HCT116 (cell line): ENCODE data around the gene SLC4A11. TPM values are rescaled to one million over a fixed set of nuclear protein-coding genes. Genes with fewer than 3 reads are reported as not detected.

Experiments used
- ATAC-seq: fragments of 200-7000 bp; cut with Tn5 transposase; 2 replicates; pipeline ENCODE4 v1.9.1; 2020; ENCODE audit warnings: mild to moderate bottlenecking, moderate library complexity
- BruUV-seq: library from RNA; stranded (reverse); fragments of 400-500 nt; replicated peaks from 2 replicates; lab custom pipeline; 2021; lab: Mats Ljungman, UMichigan
- CTCF ChIA-PET: fragments of 300-600 bp; sonication (Branson Sonifier 250); formaldehyde crosslinking; loops from one replicate; lab custom pipeline; 2021; ENCODE audit warnings: antibody characterized with exemption; lab: Charles Lee
- POLR2A ChIA-PET: fragments of 300-600, 350-600 bp; sonication (Branson Sonifier 250); formaldehyde crosslinking; loops from one replicate; lab custom pipeline; 2021; ENCODE audit warnings: antibody characterized with exemption; lab: Charles Lee
- RAD21 ChIA-PET, 2 experiments: fragments of 300-600 bp; sonication (Branson Sonifier 250); formaldehyde crosslinking; loops; one replicate each; lab custom pipeline; 2023; ENCODE audit warnings: low total read pairs in 2 of 2; ENCODE audit not compliant: uncharacterized antibody in 2 of 2, unreplicated experiment in 2 of 2, low non-redundant PET in 1 of 2; lab: Charles Lee
- DNase-seq: peaks from one replicate; pipeline ENCODE4 v3.0.0-alpha.2; 2010; ENCODE audit warnings: low read depth, low spot score
- H2AFZ ChIP-seq: fragments of 200-600 bp; shearing (Covaris generic), sonication (generic); 2 replicates; pipeline ENCODE4 v1.6.1; 2017; ENCODE audit warnings: low read depth, mixed run types, mixed read lengths, antibody characterized with exemption, low read length; ENCODE audit not compliant: poor library complexity, severe bottlenecking
- H3K27ac ChIP-seq: 2 replicates; pipeline ENCODE4 v1.5.1; 2012; ENCODE audit warnings: low read depth, low read length
- H3K27me3 ChIP-seq: fragments of 200-600 bp; sonication (generic); 2 replicates; pipeline ENCODE4 v1.6.1; 2016; ENCODE audit warnings: mixed run types, low read length, mixed read lengths; ENCODE audit not compliant: insufficient read depth
- H3K36me3 ChIP-seq, 2 experiments: fragments of 200-500 bp in 1 of 2; fragments of 200-600 bp in 1 of 2; sonication (Bioruptor generic) in 1 of 2; sonication (generic) in 1 of 2; 2 replicates each; pipeline versions ENCODE4 v1.5.1 to v1.6.1; 2014 to 2016; ENCODE audit warnings: low read length in 2 of 2, inconsistent platforms in 1 of 2, mixed read lengths in 1 of 2, mixed run types in 1 of 2; ENCODE audit not compliant: insufficient read depth in 2 of 2, control insufficient read depth in 1 of 2
- H3K4me1 ChIP-seq, 2 experiments: fragments of 200-600 bp in 1 of 2; sonication (generic) in 1 of 2; 2 replicates each; pipeline versions ENCODE4 v1.5.1 to v1.6.1; 2012 to 2017; ENCODE audit warnings: low read length in 2 of 2, inconsistent platforms in 1 of 2, mild to moderate bottlenecking in 1 of 2, mixed read lengths in 1 of 2, mixed run types in 1 of 2, moderate library complexity in 1 of 2; ENCODE audit not compliant: insufficient read depth in 2 of 2, control insufficient read depth in 1 of 2
- H3K4me2 ChIP-seq: fragments of 200-600 bp; sonication (generic); 2 replicates; pipeline ENCODE4 v1.6.1; 2017; ENCODE audit warnings: mixed run types, low read length, mixed read lengths
- H3K4me3 ChIP-seq, 2 experiments: fragments of 200-600 bp in 1 of 2; sonication (generic) in 1 of 2; replicated peaks in 1 of 2; 2 replicates each; pipeline ENCODE4 v1.5.1; 2011 to 2016; ENCODE audit warnings: low read length in 2 of 2, control low read depth in 1 of 2, low read depth in 1 of 2, mild to moderate bottlenecking in 1 of 2, mixed read lengths in 1 of 2, mixed run types in 1 of 2
- H3K79me2 ChIP-seq: fragments of 200-600 bp; sonication (generic); 2 replicates; pipeline ENCODE4 v1.6.1; 2017; ENCODE audit warnings: mild to moderate bottlenecking, mixed run types, low read length, moderate library complexity, mixed read lengths; ENCODE audit not compliant: insufficient read depth
- H3K9ac ChIP-seq: fragments of 200-600 bp; sonication (generic); 2 replicates; pipeline ENCODE4 v1.6.1; 2016; ENCODE audit warnings: low read length, mixed read lengths
- H3K9me2 ChIP-seq: fragments of 200-600 bp; sonication (generic), shearing (Covaris generic); 2 replicates; pipeline ENCODE4 v1.6.1; 2017; ENCODE audit warnings: mixed run types, mild to moderate bottlenecking, moderate library complexity; ENCODE audit not compliant: insufficient read depth
- H3K9me3 ChIP-seq, 2 experiments: fragments of 200-500 bp in 1 of 2; fragments of 200-600 bp in 1 of 2; sonication (Bioruptor generic) in 1 of 2; sonication (generic) in 1 of 2; 2 replicates each; pipeline ENCODE4 v1.6.1; 2014 to 2017; ENCODE audit warnings: low read length in 2 of 2, mixed read lengths in 2 of 2, inconsistent platforms in 1 of 2, low read depth in 1 of 2, mild to moderate bottlenecking in 1 of 2, mixed run types in 1 of 2, moderate library complexity in 1 of 2; ENCODE audit not compliant: control insufficient read depth in 1 of 2, insufficient read depth in 1 of 2
- H4K20me1 ChIP-seq: fragments of 200-600 bp; sonication (generic), shearing (Covaris generic); 2 replicates; pipeline ENCODE4 v1.6.1; 2017; ENCODE audit warnings: mixed run types, mild to moderate bottlenecking, moderate library complexity; ENCODE audit not compliant: insufficient read depth
- ELF1 ChIP-seq: IDR thresholded peaks from 2 replicates; pipeline ENCODE4 v1.6.1; 2012; ENCODE audit warnings: low read depth, borderline replicate concordance
- FOSL1 ChIP-seq: IDR thresholded peaks from 2 replicates; pipeline ENCODE4 v1.6.1; 2012; ENCODE audit warnings: low read depth
- POLR2A ChIP-seq: IDR thresholded peaks from 2 replicates; pipeline ENCODE4 v1.7.0; 2011; ENCODE audit warnings: borderline replicate concordance; ENCODE audit not compliant: insufficient read depth, insufficient read length; ENCODE audit errors: extremely low read depth
- SP1 ChIP-seq: IDR thresholded peaks from 2 replicates; pipeline ENCODE4 v1.6.1; 2012; ENCODE audit warnings: low read depth
- SRF ChIP-seq: IDR thresholded peaks from 2 replicates; pipeline ENCODE4 v1.6.1; 2012; ENCODE audit warnings: low read depth
- YY1 ChIP-seq: IDR thresholded peaks from 2 replicates; pipeline ENCODE4 v1.6.1; 2011; ENCODE audit warnings: low read length, low read depth, moderate library complexity, mild to moderate bottlenecking; ENCODE audit not compliant: insufficient replicate concordance; ENCODE audit errors: extremely low read depth
- intact Hi-C: fragments of 100-400 bp; cut with micrococcal nuclease; formaldehyde crosslinking; loops from 2 replicates; pipeline ENCODE4 v1.10.0; 2022
- total RNA-seq: library from RNA; stranded (reverse); gene quantifications from one replicate; pipeline ENCODE4 v1.2.1, GENCODE V29; 2021; ENCODE audit not compliant: unreplicated experiment
- TF ChIP-seq, protein P1 (sequence below): IDR thresholded peaks from 2 replicates; pipeline ENCODE4 v1.6.1; 2012
- TF ChIP-seq, protein P2 (sequence below): IDR thresholded peaks from 2 replicates; pipeline ENCODE4 v1.6.1; 2011; ENCODE audit warnings: mild to moderate bottlenecking, low read length, moderate library complexity; ENCODE audit not compliant: insufficient replicate concordance; ENCODE audit errors: extremely low read depth

The SLC4A11 gene
- total RNA-seq, 1 experiment from 2014 or later: 22.7 TPM

DNA sequence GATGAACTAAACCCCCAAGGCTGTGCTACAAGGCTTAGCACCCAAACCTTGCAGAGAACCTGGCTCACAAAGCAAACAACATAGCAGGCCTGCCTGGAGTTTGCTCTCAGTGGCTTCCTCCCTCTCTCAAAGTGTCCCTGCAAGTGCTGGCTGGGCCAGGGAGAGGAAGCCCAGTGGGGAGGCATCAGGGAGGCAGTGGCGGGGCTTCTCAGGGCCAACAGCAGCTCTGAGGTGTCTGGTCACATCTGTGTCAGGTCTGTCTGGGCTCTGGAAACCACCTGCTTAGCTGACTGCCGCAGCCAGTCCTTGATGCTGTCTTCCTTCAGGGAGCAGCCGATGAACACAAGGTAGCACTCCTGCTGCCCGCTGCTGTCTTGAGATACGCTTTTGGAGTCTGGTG is 16.7 kb upstream of the SLC4A11 start:
- CTCF ChIA-PET: no interaction called here
- no peak for ATAC-seq
- Histone ChIP-seq H2AFZ (no peak overlapping the region), H3K36me3 (peaks cover 0 to 2% of the 10 kb centered on the region in 2 experiments; a peak in 1 of 4 replicates), H3K4me2 (no peak overlapping the region), H3K4me1 (no peaks in the 10 kb centered on the region), H3K9me3 (no peaks in the 10 kb centered on the region), H3K9ac (no peak overlapping the region), H3K27ac (no peak overlapping the region)
- intact Hi-C loops: no loop called here
- no peak for TF ChIP-seq YY1
- TF ChIP-seq FOSL1: no peak
- no peak for TF ChIP-seq POLR2A
- no peak for TF ChIP-seq ELF1
- TF ChIP-seq SP1: no peak
- TF ChIP-seq, all 23 proteins: peak for 0
- ChIA-PET RAD21 (no interaction called here), POLR2A (no interaction called here)
- no peaks in the 10 kb centered on the region for H3K27me3 ChIP-seq
- no peaks in the 10 kb centered on the region for H3K79me2 ChIP-seq
- H4K20me1 ChIP-seq: no peaks in the 10 kb centered on the region
- no peak for DNase-seq
- H3K4me3 ChIP-seq: no peak overlapping the region
- no peaks in the 10 kb centered on the region for H3K9me2 ChIP-seq
- BruUV-seq: no TSS peak

DNA sequence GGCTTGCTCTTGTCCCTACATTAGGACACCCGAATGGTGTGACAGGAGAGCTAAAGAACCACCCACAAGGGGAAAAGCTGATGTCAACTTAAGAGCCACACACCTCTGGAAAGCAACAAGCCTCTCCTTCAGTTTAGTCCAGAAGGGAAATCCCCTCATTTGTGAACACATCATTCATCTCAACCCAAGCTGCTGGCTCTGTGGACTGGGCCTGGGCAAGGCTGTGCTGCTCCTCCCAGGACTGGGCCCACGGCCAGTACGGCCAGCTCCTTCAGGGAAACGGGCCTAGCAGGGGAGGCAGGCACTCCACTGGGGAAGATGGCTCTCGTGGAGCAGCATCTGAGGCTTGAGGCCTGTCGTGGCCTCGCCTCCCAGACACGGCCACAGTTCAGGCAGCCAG is 12.8 kb upstream of the SLC4A11 start:
- no peak overlapping the region for H2AFZ ChIP-seq
- intact Hi-C loops: no loop called here
- CTCF ChIA-PET: no interaction called here
- no peak for TF ChIP-seq YY1
- TF ChIP-seq, protein P1, sequence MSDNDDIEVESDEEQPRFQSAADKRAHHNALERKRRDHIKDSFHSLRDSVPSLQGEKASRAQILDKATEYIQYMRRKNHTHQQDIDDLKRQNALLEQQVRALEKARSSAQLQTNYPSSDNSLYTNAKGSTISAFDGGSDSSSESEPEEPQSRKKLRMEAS: no peak
- TF ChIP-seq, protein P2, sequence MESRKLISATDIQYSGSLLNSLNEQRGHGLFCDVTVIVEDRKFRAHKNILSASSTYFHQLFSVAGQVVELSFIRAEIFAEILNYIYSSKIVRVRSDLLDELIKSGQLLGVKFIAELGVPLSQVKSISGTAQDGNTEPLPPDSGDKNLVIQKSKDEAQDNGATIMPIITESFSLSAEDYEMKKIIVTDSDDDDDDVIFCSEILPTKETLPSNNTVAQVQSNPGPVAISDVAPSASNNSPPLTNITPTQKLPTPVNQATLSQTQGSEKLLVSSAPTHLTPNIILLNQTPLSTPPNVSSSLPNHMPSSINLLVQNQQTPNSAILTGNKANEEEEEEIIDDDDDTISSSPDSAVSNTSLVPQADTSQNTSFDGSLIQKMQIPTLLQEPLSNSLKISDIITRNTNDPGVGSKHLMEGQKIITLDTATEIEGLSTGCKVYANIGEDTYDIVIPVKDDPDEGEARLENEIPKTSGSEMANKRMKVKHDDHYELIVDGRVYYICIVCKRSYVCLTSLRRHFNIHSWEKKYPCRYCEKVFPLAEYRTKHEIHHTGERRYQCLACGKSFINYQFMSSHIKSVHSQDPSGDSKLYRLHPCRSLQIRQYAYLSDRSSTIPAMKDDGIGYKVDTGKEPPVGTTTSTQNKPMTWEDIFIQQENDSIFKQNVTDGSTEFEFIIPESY: no peak
- TF ChIP-seq SRF: no peak
- H3K4me2 ChIP-seq: no peak overlapping the region
- H3K9me3 ChIP-seq: no peaks in the 10 kb centered on the region
- H4K20me1 ChIP-seq: no peaks in the 10 kb centered on the region
- peaks cover 0 to 2% of the 10 kb centered on the region in 2 experiments; a peak in 1 of 4 replicates for H3K36me3 ChIP-seq
- POLR2A ChIA-PET: interaction anchor here (1.5 to 1.6 kb wide), 2 partner anchors 8 to 12 kb away, joined by 3 read pairs; no protein-coding TSS in a partner anchor
- H3K9ac ChIP-seq: no peak overlapping the region
- no peaks in the 10 kb centered on the region for H3K27me3 ChIP-seq
- ATAC-seq: no peak
- no peaks in the 10 kb centered on the region for H3K9me2 ChIP-seq
- no TSS peak for BruUV-seq
- no peaks in the 10 kb centered on the region for H3K79me2 ChIP-seq
- RAD21 ChIA-PET: interaction anchor here in 1 of 2 experiments (0.6 kb wide), 1 partner anchor 73 kb away, joined by 4 read pairs; no protein-coding TSS in a partner anchor
- no peak overlapping the region for H3K27ac ChIP-seq
- DNase-seq: no peak
- no peak overlapping the region for H3K4me3 ChIP-seq
- no peaks in the 10 kb centered on the region; a peak in 1 of 4 replicates for H3K4me1 ChIP-seq
